Thyroid gland (tissue), 4 donors: ENCODE measurements around the gene PLXNB1. TPM values are rescaled to one million over a fixed set of nuclear protein-coding genes. Genes with fewer than 3 reads are reported as not detected.
A peak's percentile ranks its signal among the peaks of the same experiment; 100 is the strongest.

Source experiments
- DNase-seq, 2 donors: peaks; one replicate each; pipeline ENCODE4 v3.0.0-alpha.2; 2019
- H3K27ac ChIP-seq, 3 donors: fragments of 200-600 bp; sonication (generic); 1 replicate in 2 of 3; 2 replicates in 1 of 3; pipeline ENCODE4 v1.5.1; 2016 to 2019; ENCODE audit warnings: mild to moderate bottlenecking in 1 of 3, moderate library complexity in 1 of 3
- H3K27me3 ChIP-seq: fragments of 200-600 bp; sonication (generic); one replicate; pipeline ENCODE4 v1.5.1; 2019
- H3K36me3 ChIP-seq, 2 donors: fragments of 200-600 bp; sonication (generic); one replicate each; pipeline ENCODE4 v1.5.1; 2016 to 2019
- H3K4me1 ChIP-seq, 2 donors: fragments of 200-600 bp; sonication (generic); one replicate each; pipeline ENCODE4 v1.5.1; 2017 to 2019
- H3K4me3 ChIP-seq, 3 donors: fragments of 200-600 bp; sonication (generic); replicated peaks in 1 of 3; 1 replicate in 2 of 3; 2 replicates in 1 of 3; pipeline ENCODE4 v1.5.1; 2016; ENCODE audit warnings: mild to moderate bottlenecking in 1 of 3
- H3K9me3 ChIP-seq: fragments of 200-600 bp; sonication (generic); one replicate; pipeline ENCODE4 v1.5.1; 2017
- CTCF ChIP-seq, 6 experiments: fragments of 200-600 bp in 3 of 6; fragments of 450-650 bp in 3 of 6; sonication (generic) in 3 of 6; IDR thresholded peaks; one replicate each; pipeline ENCODE4 v1.5.1; 2016 to 2019; ENCODE audit warnings: antibody characterized with exemption in 6 of 6, mild to moderate bottlenecking in 2 of 6, inconsistent platforms in 1 of 6, moderate library complexity in 1 of 6
- POLR2A ChIP-seq, 2 donors: fragments of 450-650 bp; IDR thresholded peaks; one replicate each; pipeline ENCODE4 v1.6.1; 2017; ENCODE audit warnings: antibody characterized with exemption in 2 of 2, mild to moderate bottlenecking in 2 of 2, moderate library complexity in 1 of 2
- WGBS, 2 donors: methylation state at CpG; one replicate each; pipeline ENCODE4 v1.1.5; 2017; 5-methylcytosine and 5-hydroxymethylcytosine counted together
- intact Hi-C: fragments of 100-400 bp; cut with DNase I; formaldehyde crosslinking; loops from one replicate; pipeline ENCODE4 v1.15.1; 2023
- total RNA-seq, 4 donors: library from RNA; depleted of rRNA; stranded (reverse); fragments of >200 nt; gene quantifications; one replicate each; pipeline ENCODE4 v1.2.3, GENCODE V29; 2016

Gene PLXNB1
- total RNA-seq, 4 donors from 2014 or later: 126 to 216 (median 138) TPM

DNA sequence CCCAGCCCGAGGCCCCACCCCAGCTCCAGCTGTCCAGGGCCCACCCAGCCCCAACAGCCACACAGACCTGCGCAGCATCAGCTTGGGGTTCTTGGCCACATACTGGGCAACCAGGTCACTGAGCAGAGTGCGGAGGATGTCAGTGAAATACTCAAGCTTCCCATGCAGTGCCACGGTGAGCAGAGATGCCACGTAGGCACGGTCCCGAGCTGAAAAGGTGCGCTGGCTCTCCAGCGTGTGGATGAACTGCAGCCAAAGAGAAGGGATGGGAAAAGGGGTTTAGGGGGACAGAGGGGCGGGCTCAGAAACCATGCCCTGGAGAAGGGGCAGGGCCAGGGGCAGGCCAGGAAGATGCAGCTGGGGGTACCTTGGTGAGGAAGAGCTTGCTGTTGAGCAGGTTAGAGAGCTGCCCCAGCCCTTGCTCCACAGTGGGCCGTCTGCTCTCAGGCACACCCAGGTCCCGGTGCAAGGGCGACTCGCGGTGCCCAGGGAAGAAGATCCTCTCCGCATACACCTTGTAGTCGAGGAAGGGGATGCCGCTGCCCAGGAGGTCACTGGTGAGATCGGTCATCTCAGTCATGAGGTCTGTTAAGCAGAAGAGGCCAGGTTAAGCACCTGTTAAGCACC is 17.4 kb downstream of the PLXNB1 start:
- Histone ChIP-seq H3K36me3 (peaks cover 88 to 95% of the 10 kb centered on the region in 2 donors), H3K9me3 (no peaks in the 10 kb centered on the region), H3K27me3 (no peaks in the 10 kb centered on the region), H3K4me3 (no peak overlapping the region), H3K4me1 (no peaks in the 10 kb centered on the region), H3K27ac (no peak overlapping the region)
- WGBS, 2 donors: 93 to 96% methylated on average over 18 to 19 of the region's 19 CpGs
- DNase-seq: peak; percentile 0 to 1
- TF ChIP-seq POLR2A (IDR thresholded peaks at IDR 0.05) (no peak), CTCF (IDR thresholded peaks at IDR 0.05) (no peak)
- intact Hi-C loops: no loop called here

- WGBS, 2 donors: 93 to 94% methylated on average over 11 of the region's 11 CpGs
- no peaks in the 10 kb centered on the region for H3K9me3 ChIP-seq
- H3K4me1 ChIP-seq: no peaks in the 10 kb centered on the region
- H3K27me3 ChIP-seq: no peaks in the 10 kb centered on the region
- no peak overlapping the region for H3K27ac ChIP-seq
- intact Hi-C loops: no loop called here
- TF ChIP-seq POLR2A (IDR thresholded peaks at IDR 0.05) (no peak), CTCF (IDR thresholded peaks at IDR 0.05) (no peak)
- H3K4me3 ChIP-seq: no peak overlapping the region
- H3K36me3 ChIP-seq: peaks cover 85 to 92% of the 10 kb centered on the region in 2 donors
- DNase-seq: peak in 1 of 2 donors; percentile 0
Measured at GRCh38 chr3:48411606-48412374, 18.1 kb downstream of the PLXNB1 start.

GRCh38 chr3:48411041-48411588 is 18.8 kb downstream of the PLXNB1 start:
- Histone ChIP-seq H3K4me1 (no peaks in the 10 kb centered on the region), H3K9me3 (no peaks in the 10 kb centered on the region), H3K4me3 (no peak overlapping the region), H3K27ac (no peak overlapping the region), H3K36me3 (peaks cover 85 to 89% of the 10 kb centered on the region in 2 donors), H3K27me3 (no peaks in the 10 kb centered on the region)
- 93 to 98% methylated on average over 9 of the region's 9 CpGs for WGBS, 2 donors
- TF ChIP-seq POLR2A (IDR thresholded peaks at IDR 0.05): no peak
- TF ChIP-seq CTCF (IDR thresholded peaks at IDR 0.05): no peak
- intact Hi-C loops: no loop called here
- no peak for DNase-seq

DNA sequence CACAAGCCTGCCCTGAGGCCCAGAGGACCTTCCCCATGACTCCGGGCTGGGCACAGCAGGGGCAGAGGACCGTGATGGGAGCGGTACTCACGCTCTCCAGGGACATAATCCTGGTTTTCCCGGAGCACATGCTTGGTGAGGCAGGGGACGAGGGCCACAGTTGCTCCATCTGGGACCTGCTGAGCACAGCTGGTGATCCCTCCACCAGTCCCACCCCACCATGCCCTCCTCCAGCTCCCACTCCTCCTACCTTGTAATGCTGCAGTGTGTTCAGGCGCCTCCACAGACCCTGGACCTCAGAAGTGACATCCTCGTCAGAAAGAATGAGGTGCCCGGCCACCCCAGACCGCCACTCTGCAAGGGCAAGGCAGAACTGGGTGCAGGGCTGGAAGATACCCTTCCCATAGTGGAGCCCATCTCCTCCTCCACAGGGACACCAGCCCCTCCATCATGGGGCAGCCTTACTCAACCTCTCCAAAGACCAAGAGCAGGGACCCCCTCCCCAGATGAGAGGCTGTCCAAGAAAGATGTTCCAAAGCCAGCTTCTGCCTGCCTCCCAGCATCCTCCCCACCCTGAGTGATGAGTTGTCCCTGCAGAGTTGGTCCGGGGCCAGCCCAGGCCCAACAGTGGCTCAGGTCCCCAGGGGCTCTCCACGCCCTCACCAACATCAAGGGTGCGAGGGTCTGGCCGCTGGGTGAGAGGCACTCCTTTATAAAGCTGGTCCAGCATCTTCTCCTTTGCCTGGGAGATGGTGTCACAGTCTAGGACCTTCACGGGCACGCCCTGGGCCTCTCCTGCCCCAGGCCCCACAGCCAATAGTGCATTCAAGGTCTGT is 19.5 kb downstream of the PLXNB1 start:
- Histone ChIP-seq H3K9me3 (no peaks in the 10 kb centered on the region), H3K27me3 (no peaks in the 10 kb centered on the region), H3K4me1 (no peaks in the 10 kb centered on the region), H3K4me3 (no peak overlapping the region), H3K36me3 (peaks cover 81 to 90% of the 10 kb centered on the region in 2 donors), H3K27ac (no peak overlapping the region)
- TF ChIP-seq CTCF (IDR thresholded peaks at IDR 0.05) (no peak), POLR2A (IDR thresholded peaks at IDR 0.05) (no peak)
- WGBS, 2 donors: 96 to 97% methylated on average over 11 to 14 of the region's 16 CpGs
- peak in 1 of 2 donors; percentile 1 for DNase-seq
- intact Hi-C loops: no loop called here
